Measurements from ENCODE around the gene MICAL2. TPM values are rescaled to one million over a fixed set of nuclear protein-coding genes. Genes with fewer than 3 reads are reported as not detected.
"Not testable (repeated sequence)": the region's sequence is repeated elsewhere in the genome, so short reads cannot be mapped to it uniquely, and the experiment has no call there.

The MICAL2 gene
- total RNA-seq, 1 experiment from 2014 or later, result 53.4 TPM

- DNase-seq (ENCODE audit: low spot score), result no peak
These were observed 24.8 kb downstream of the MICAL2 start for GRCh38 chr11:12135185-12135584.

GRCh38 chr11:12137005-12137690, 26.8 kb downstream of the MICAL2 start:
- no peak for DNase-seq (ENCODE audit: low spot score)

GRCh38 chr11:12137938-12138731, 27.7 kb downstream of the MICAL2 start:
- peak; percentile 75 for DNase-seq (ENCODE audit: low spot score)

- peak; percentile 84 for DNase-seq (ENCODE audit: low spot score)
These were observed 28.9 kb downstream of the MICAL2 start for GRCh38 chr11:12139144-12139881.

GRCh38 chr11:12140186-12140793, 29.9 kb downstream of the MICAL2 start:
- no peak for DNase-seq (ENCODE audit: low spot score)

GRCh38 chr11:12141283-12141682, 30.9 kb downstream of the MICAL2 start:
- DNase-seq (ENCODE audit: low spot score), result no peak

GRCh38 chr11:12142176-12142575, 31.8 kb downstream of the MICAL2 start:
- DNase-seq (ENCODE audit: low spot score), result no peak

GRCh38 chr11:12142909-12143308, 32.5 kb downstream of the MICAL2 start:
- DNase-seq (ENCODE audit: low spot score), result no peak

- no peak for DNase-seq (ENCODE audit: low spot score)
These were observed 33.3 kb downstream of the MICAL2 start for GRCh38 chr11:12143461-12144258.

GRCh38 chr11:12144330-12145174, 34.2 kb downstream of the MICAL2 start:
- no peak for DNase-seq (ENCODE audit: low spot score)

- DNase-seq (ENCODE audit: low spot score), result not testable (repeated sequence)
These were observed 36.3 kb downstream of the MICAL2 start for GRCh38 chr11:12146678-12147077.

- DNase-seq (ENCODE audit: low spot score), result no peak
These were observed 37.4 kb downstream of the MICAL2 start for GRCh38 chr11:12147827-12148226.

GRCh38 chr11:12148466-12148865, 38.1 kb downstream of the MICAL2 start:
- DNase-seq (ENCODE audit: low spot score), result no peak

- DNase-seq (ENCODE audit: low spot score), result no peak
These were observed 38.5 kb downstream of the MICAL2 start for GRCh38 chr11:12148882-12149281.

- DNase-seq (ENCODE audit: low spot score), result no peak
These were observed 39.4 kb downstream of the MICAL2 start for GRCh38 chr11:12149672-12150225.

- DNase-seq (ENCODE audit: low spot score), result peak; percentile 87
These were observed 40.5 kb downstream of the MICAL2 start for GRCh38 chr11:12150831-12151382.

GRCh38 chr11:12152321-12152720, 41.9 kb downstream of the MICAL2 start:
- no peak for DNase-seq (ENCODE audit: low spot score)

- no peak for DNase-seq (ENCODE audit: low spot score)
These were observed 44.7 kb downstream of the MICAL2 start for GRCh38 chr11:12154871-12155668.

GRCh38 chr11:12155696-12156095, 45.3 kb downstream of the MICAL2 start:
- DNase-seq (ENCODE audit: low spot score), result no peak
